ENCODE measurements around the gene MFSD1.

Gene MFSD1

GRCh38 chr3:158770741-158771350, 31.0 kb upstream of the MFSD1 start:
- TF ChIP-seq CTCF (IDR thresholded peaks at IDR 0.05; ENCODE audit: extremely low read depth, insufficient read depth, missing control alignments): no peak
- in situ Hi-C loops (cut with MboI; ENCODE audit: low pct_unique_long_range_greater_than_20kb, low sequenced_read_pairs, unreplicated experiment): no loop called here
- no peak for DNase-seq (ENCODE audit: low spot score)

GRCh38 chr3:158771577-158771976, 30.3 kb upstream of the MFSD1 start:
- in situ Hi-C loops (cut with MboI; ENCODE audit: low pct_unique_long_range_greater_than_20kb, low sequenced_read_pairs, unreplicated experiment): no loop called here
- DNase-seq (ENCODE audit: low spot score): no peak
- TF ChIP-seq CTCF (IDR thresholded peaks at IDR 0.05; ENCODE audit: extremely low read depth, insufficient read depth, missing control alignments): no peak

GRCh38 chr3:158771982-158772381, 29.9 kb upstream of the MFSD1 start:
- no peak for TF ChIP-seq CTCF (IDR thresholded peaks at IDR 0.05; ENCODE audit: extremely low read depth, insufficient read depth, missing control alignments)
- DNase-seq (ENCODE audit: low spot score): no peak
- in situ Hi-C loops (cut with MboI; ENCODE audit: low pct_unique_long_range_greater_than_20kb, low sequenced_read_pairs, unreplicated experiment): no loop called here

GRCh38 chr3:158773166-158773565, 28.7 kb upstream of the MFSD1 start:
- in situ Hi-C loops (cut with MboI; ENCODE audit: low pct_unique_long_range_greater_than_20kb, low sequenced_read_pairs, unreplicated experiment): no loop called here
- TF ChIP-seq CTCF (IDR thresholded peaks at IDR 0.05; ENCODE audit: extremely low read depth, insufficient read depth, missing control alignments): no peak
- DNase-seq (ENCODE audit: low spot score): no peak

- in situ Hi-C loops (cut with MboI; ENCODE audit: low pct_unique_long_range_greater_than_20kb, low sequenced_read_pairs, unreplicated experiment): no loop called here
- no peak for DNase-seq (ENCODE audit: low spot score)
- TF ChIP-seq CTCF (IDR thresholded peaks at IDR 0.05; ENCODE audit: extremely low read depth, insufficient read depth, missing control alignments): no peak
Observed at GRCh38 chr3:158773845-158774830, 27.7 kb upstream of the MFSD1 start.

- no peak for DNase-seq (ENCODE audit: low spot score)
- in situ Hi-C loops (cut with MboI; ENCODE audit: low pct_unique_long_range_greater_than_20kb, low sequenced_read_pairs, unreplicated experiment): no loop called here
- TF ChIP-seq CTCF (IDR thresholded peaks at IDR 0.05; ENCODE audit: extremely low read depth, insufficient read depth, missing control alignments): no peak
Observed at GRCh38 chr3:158774965-158775364, 26.9 kb upstream of the MFSD1 start.
